ENCODE measurements around the gene AFG1L.

AFG1L gene

DNA sequence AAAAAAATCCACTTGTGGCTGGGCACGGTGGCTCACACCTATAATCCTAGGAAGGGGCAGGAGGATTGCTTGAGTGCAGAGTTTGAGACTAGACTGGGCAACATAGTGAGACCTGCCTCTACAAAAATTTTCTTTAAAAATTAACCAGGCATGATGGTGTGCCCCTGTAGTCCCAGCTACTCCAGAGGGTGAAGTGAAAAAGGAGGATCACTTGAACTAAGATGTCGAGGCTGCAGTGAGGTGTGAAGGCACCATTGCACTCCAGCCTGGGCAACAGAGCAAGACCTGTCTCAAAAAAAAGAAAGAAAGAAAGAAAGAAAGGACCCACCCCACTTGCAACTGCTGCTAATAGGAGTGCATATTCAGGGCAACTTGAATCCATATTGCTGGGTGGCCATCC is 20.3 kb upstream of the AFG1L start:
- Histone ChIP-seq H3K4me1 (ENCODE audit: insufficient read depth, insufficient read length) (no peaks in the 10 kb centered on the region), H3K27me3 (ENCODE audit: insufficient read depth, insufficient read length) (no peaks in the 10 kb centered on the region), H3K9me3 (ENCODE audit: insufficient read depth, low read length) (no peaks in the 10 kb centered on the region; the same call in 1 of the 2 replicates), H3K9ac (ENCODE audit: insufficient read length, low read depth) (no peak overlapping the region), H3K36me3 (ENCODE audit: insufficient read depth, insufficient read length, low read length) (no peaks in the 10 kb centered on the region), H3K4me3 (ENCODE audit: insufficient read length, low read depth) (no peak overlapping the region)
- DNase-seq (ENCODE audit: low read depth, low spot score) = no peak
- TF ChIP-seq YY1 (IDR thresholded peaks at IDR 0.05; ENCODE audit: insufficient read depth, insufficient read length) (no peak), ZNF274 (IDR thresholded peaks at IDR 0.05; ENCODE audit: low read depth, low read length) (no peak), SUZ12 (IDR thresholded peaks at IDR 0.05; ENCODE audit: extremely low read depth, insufficient read depth, insufficient read length) (no peak)

DNA sequence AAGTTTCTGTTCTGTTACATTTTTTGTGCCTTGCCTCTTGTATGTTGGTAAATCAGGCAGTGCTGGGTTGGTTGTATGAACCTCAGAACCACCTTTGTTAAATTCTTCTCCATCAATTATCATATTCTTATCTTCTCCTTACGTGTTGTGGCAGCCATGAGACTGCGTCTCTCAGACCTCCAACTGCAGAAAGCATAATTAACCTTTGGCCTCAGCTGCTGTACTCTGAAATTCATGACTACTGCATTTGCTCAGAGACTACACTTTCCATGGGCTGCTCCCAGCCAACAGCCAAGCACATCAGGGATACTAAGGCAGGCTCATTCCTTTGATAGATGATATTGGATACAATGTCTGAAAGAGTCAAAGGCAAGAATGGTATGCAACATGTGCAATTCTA is 18.9 kb upstream of the AFG1L start:
- no peaks in the 10 kb centered on the region for H3K27me3 ChIP-seq (ENCODE audit: insufficient read depth, insufficient read length)
- no peaks in the 10 kb centered on the region for H3K9me3 ChIP-seq (ENCODE audit: insufficient read depth, low read length)
- TF ChIP-seq SUZ12 (IDR thresholded peaks at IDR 0.05; ENCODE audit: extremely low read depth, insufficient read depth, insufficient read length) (no peak), ZNF274 (IDR thresholded peaks at IDR 0.05; ENCODE audit: low read depth, low read length) (no peak), YY1 (IDR thresholded peaks at IDR 0.05; ENCODE audit: insufficient read depth, insufficient read length) (no peak)
- no peak for DNase-seq (ENCODE audit: low read depth, low spot score)
- no peaks in the 10 kb centered on the region for H3K36me3 ChIP-seq (ENCODE audit: insufficient read depth, insufficient read length, low read length)
- H3K4me3 ChIP-seq (ENCODE audit: insufficient read length, low read depth) = no peak overlapping the region
- H3K9ac ChIP-seq (ENCODE audit: insufficient read length, low read depth) = no peak overlapping the region
- no peaks in the 10 kb centered on the region for H3K4me1 ChIP-seq (ENCODE audit: insufficient read depth, insufficient read length)

DNA sequence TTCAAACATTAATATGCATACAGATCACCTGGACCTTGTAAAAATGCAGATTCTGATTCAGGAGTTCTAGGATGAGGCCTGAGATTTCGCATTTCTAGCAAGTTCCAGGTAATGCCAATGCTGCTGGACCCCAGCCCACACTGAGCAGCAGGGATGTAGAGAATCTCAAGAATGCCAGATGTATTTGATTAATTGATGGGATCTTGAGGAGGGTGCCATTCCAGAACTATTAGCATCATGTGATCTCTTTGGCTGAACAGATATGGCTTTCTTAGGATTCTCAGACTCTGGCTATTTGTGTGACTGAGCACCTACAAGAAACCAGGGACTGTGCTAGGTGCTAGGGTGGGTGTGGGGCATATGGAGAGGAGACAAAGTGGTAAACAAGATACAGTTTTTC is 17.6 kb upstream of the AFG1L start:
- H3K27me3 ChIP-seq (ENCODE audit: insufficient read depth, insufficient read length) = no peaks in the 10 kb centered on the region
- H3K4me3 ChIP-seq (ENCODE audit: insufficient read length, low read depth) = no peak overlapping the region
- no peak for TF ChIP-seq ZNF274 (IDR thresholded peaks at IDR 0.05; ENCODE audit: low read depth, low read length)
- no peak for TF ChIP-seq SUZ12 (IDR thresholded peaks at IDR 0.05; ENCODE audit: extremely low read depth, insufficient read depth, insufficient read length)
- no peak for TF ChIP-seq YY1 (IDR thresholded peaks at IDR 0.05; ENCODE audit: insufficient read depth, insufficient read length)
- no peaks in the 10 kb centered on the region for H3K36me3 ChIP-seq (ENCODE audit: insufficient read depth, insufficient read length, low read length)
- no peaks in the 10 kb centered on the region for H3K9me3 ChIP-seq (ENCODE audit: insufficient read depth, low read length)
- no peak overlapping the region for H3K9ac ChIP-seq (ENCODE audit: insufficient read length, low read depth)
- DNase-seq (ENCODE audit: low read depth, low spot score) = no peak
- no peaks in the 10 kb centered on the region for H3K4me1 ChIP-seq (ENCODE audit: insufficient read depth, insufficient read length)

DNA sequence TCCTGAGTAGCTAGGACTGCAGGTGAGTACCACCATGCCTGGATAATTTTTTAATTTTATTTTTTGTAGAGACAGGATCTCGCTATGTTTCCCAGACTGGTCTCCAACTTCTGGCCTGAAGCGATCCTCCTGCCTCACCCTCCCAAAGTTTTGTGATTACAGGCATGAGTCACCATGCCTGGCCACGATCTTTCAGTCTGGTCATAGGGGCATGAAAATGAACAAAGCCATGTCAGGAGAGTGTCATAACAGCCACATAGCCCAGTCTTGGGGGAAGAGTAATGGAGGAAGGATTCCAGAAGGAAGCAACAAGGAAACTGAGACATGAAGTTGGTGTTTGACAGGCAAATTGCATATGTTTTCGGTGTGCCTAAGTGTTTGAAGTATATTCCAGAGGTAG is 17.0 kb upstream of the AFG1L start:
- no peak for TF ChIP-seq SUZ12 (IDR thresholded peaks at IDR 0.05; ENCODE audit: extremely low read depth, insufficient read depth, insufficient read length)
- TF ChIP-seq ZNF274 (IDR thresholded peaks at IDR 0.05; ENCODE audit: low read depth, low read length) = no peak
- no peak for TF ChIP-seq YY1 (IDR thresholded peaks at IDR 0.05; ENCODE audit: insufficient read depth, insufficient read length)
- H3K9ac ChIP-seq (ENCODE audit: insufficient read length, low read depth) = no peak overlapping the region
- no peaks in the 10 kb centered on the region for H3K9me3 ChIP-seq (ENCODE audit: insufficient read depth, low read length)
- no peak for DNase-seq (ENCODE audit: low read depth, low spot score)
- no peaks in the 10 kb centered on the region for H3K36me3 ChIP-seq (ENCODE audit: insufficient read depth, insufficient read length, low read length)
- H3K4me3 ChIP-seq (ENCODE audit: insufficient read length, low read depth) = no peak overlapping the region
- no peaks in the 10 kb centered on the region for H3K4me1 ChIP-seq (ENCODE audit: insufficient read depth, insufficient read length)
- H3K27me3 ChIP-seq (ENCODE audit: insufficient read depth, insufficient read length) = no peaks in the 10 kb centered on the region

DNA sequence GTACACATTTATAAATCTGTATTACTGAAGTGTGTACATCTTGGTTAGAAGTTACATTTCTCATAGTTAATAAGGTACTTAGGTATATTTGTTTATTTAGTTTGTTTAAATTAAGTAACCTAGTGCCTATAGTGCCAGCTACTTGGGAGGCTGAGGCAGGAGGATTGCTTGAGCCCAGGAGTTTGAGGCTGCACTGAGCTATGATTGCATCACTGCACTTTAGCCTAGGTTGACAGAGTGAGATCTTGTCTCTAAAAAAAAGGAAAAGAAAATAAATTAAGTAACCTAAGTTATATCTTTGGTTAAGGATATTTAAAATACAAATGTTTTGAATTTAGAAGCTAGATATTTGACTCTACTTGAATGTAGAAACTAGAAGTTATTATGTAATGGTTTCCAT is 9.5 kb upstream of the AFG1L start:
- Histone ChIP-seq H3K9me3 (ENCODE audit: insufficient read depth, low read length) (no peaks in the 10 kb centered on the region), H3K27me3 (ENCODE audit: insufficient read depth, insufficient read length) (no peaks in the 10 kb centered on the region), H3K4me3 (ENCODE audit: insufficient read length, low read depth) (no peak overlapping the region), H3K4me1 (ENCODE audit: insufficient read depth, insufficient read length) (no peaks in the 10 kb centered on the region), H3K36me3 (ENCODE audit: insufficient read depth, insufficient read length, low read length) (no peaks in the 10 kb centered on the region), H3K9ac (ENCODE audit: insufficient read length, low read depth) (no peak overlapping the region)
- DNase-seq (ENCODE audit: low read depth, low spot score) = no peak
- TF ChIP-seq ZNF274 (IDR thresholded peaks at IDR 0.05; ENCODE audit: low read depth, low read length) = no peak
- TF ChIP-seq YY1 (IDR thresholded peaks at IDR 0.05; ENCODE audit: insufficient read depth, insufficient read length) = no peak
- no peak for TF ChIP-seq SUZ12 (IDR thresholded peaks at IDR 0.05; ENCODE audit: extremely low read depth, insufficient read depth, insufficient read length)

DNA sequence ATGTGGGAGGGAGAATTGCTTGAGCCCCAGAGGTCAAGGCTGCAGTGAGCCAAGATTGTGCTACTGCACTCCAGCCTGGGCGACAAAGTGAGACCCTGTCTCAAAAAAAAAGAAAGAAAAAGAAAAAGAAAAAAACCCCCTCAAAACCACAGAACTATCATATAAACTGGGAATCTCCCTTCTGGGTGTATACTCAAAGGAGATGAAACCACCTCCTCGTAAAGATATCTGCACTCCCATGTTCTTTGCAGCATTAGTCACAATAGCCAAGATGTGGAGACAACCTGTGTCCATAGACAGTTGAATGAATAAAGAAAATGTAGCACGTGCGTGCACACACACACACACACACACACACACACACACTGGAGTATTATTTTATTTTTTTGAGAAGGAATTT is 8.5 kb upstream of the AFG1L start:
- H3K9me3 ChIP-seq (ENCODE audit: insufficient read depth, low read length) = no peaks in the 10 kb centered on the region
- H3K9ac ChIP-seq (ENCODE audit: insufficient read length, low read depth) = no peak overlapping the region
- H3K36me3 ChIP-seq (ENCODE audit: insufficient read depth, insufficient read length, low read length) = no peaks in the 10 kb centered on the region
- TF ChIP-seq YY1 (IDR thresholded peaks at IDR 0.05; ENCODE audit: insufficient read depth, insufficient read length) (no peak), SUZ12 (IDR thresholded peaks at IDR 0.05; ENCODE audit: extremely low read depth, insufficient read depth, insufficient read length) (no peak), ZNF274 (IDR thresholded peaks at IDR 0.05; ENCODE audit: low read depth, low read length) (no peak)
- no peaks in the 10 kb centered on the region for H3K4me1 ChIP-seq (ENCODE audit: insufficient read depth, insufficient read length)
- no peak overlapping the region for H3K4me3 ChIP-seq (ENCODE audit: insufficient read length, low read depth)
- no peak for DNase-seq (ENCODE audit: low read depth, low spot score)
- H3K27me3 ChIP-seq (ENCODE audit: insufficient read depth, insufficient read length) = no peaks in the 10 kb centered on the region

DNA sequence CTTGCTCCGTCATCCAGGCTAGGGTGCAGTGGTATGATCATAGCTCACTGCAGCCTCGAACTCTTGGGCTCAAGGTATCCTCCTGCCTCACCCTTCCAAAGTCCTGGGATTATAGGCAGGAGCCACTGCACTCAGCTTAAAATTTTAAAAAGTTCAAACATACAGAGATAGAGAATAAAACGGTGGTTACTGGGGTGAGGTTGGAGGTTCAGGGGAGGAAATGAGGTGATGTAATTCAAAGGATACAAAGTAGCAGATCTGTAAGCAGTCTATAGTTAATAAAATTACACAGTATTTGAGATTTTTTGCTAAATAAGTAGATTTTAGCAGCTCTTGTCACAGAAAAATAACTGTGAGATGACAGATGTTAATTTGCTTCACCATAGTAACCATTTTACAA is 7.5 kb upstream of the AFG1L start:
- Histone ChIP-seq H3K4me1 (ENCODE audit: insufficient read depth, insufficient read length) (no peaks in the 10 kb centered on the region), H3K36me3 (ENCODE audit: insufficient read depth, insufficient read length, low read length) (no peaks in the 10 kb centered on the region), H3K27me3 (ENCODE audit: insufficient read depth, insufficient read length) (no peaks in the 10 kb centered on the region), H3K9me3 (ENCODE audit: insufficient read depth, low read length) (no peaks in the 10 kb centered on the region), H3K4me3 (ENCODE audit: insufficient read length, low read depth) (no peak overlapping the region), H3K9ac (ENCODE audit: insufficient read length, low read depth) (no peak overlapping the region)
- TF ChIP-seq YY1 (IDR thresholded peaks at IDR 0.05; ENCODE audit: insufficient read depth, insufficient read length) (no peak), SUZ12 (IDR thresholded peaks at IDR 0.05; ENCODE audit: extremely low read depth, insufficient read depth, insufficient read length) (no peak), ZNF274 (IDR thresholded peaks at IDR 0.05; ENCODE audit: low read depth, low read length) (no peak)
- DNase-seq (ENCODE audit: low read depth, low spot score) = no peak

DNA sequence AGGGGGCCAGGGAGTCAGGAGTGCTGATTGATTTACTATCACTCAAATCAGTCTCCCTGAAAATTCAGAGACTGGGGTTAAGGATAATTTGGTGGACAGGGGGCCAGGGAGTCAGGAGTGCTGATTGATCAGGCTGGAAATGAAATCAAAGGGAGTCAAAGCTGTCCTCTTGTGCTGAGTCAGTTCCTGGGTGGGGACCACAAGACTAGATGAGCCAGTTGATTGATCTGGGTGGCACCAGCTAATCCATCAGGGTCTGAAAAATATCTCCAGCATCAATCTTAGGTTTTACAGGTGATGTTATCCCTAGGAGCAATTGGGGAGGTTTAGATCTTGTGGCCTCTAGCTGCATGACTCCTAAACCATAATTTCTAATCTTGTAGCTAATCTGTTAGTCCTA is 6.1 kb upstream of the AFG1L start:
- Histone ChIP-seq H3K4me1 (ENCODE audit: insufficient read depth, insufficient read length) (no peaks in the 10 kb centered on the region), H3K9ac (ENCODE audit: insufficient read length, low read depth) (no peak overlapping the region), H3K4me3 (ENCODE audit: insufficient read length, low read depth) (no peak overlapping the region), H3K27me3 (ENCODE audit: insufficient read depth, insufficient read length) (no peaks in the 10 kb centered on the region), H3K9me3 (ENCODE audit: insufficient read depth, low read length) (no peaks in the 10 kb centered on the region), H3K36me3 (ENCODE audit: insufficient read depth, insufficient read length, low read length) (no peaks in the 10 kb centered on the region)
- DNase-seq (ENCODE audit: low read depth, low spot score) = no peak
- no peak for TF ChIP-seq YY1 (IDR thresholded peaks at IDR 0.05; ENCODE audit: insufficient read depth, insufficient read length)
- TF ChIP-seq ZNF274 (IDR thresholded peaks at IDR 0.05; ENCODE audit: low read depth, low read length) = no peak
- no peak for TF ChIP-seq SUZ12 (IDR thresholded peaks at IDR 0.05; ENCODE audit: extremely low read depth, insufficient read depth, insufficient read length)
